KMS-11 (cell line): Measurements from ENCODE around the gene FAF1.

Experiments used
- H2AFZ ChIP-seq: fragments of 200-600 bp; sonication (generic); 2 replicates; pipeline ENCODE4 v1.6.1; 2016; ENCODE audit warnings: antibody characterized with exemption, mixed run types, low read depth
- H3K27ac ChIP-seq: fragments of 200-600 bp; sonication (generic); 2 replicates; pipeline ENCODE4 v1.6.1; 2016; ENCODE audit warnings: mild to moderate bottlenecking, mixed run types
- H3K27me3 ChIP-seq: fragments of 200-600 bp; sonication (generic); 2 replicates; pipeline ENCODE4 v1.6.1; 2017; ENCODE audit warnings: mild to moderate bottlenecking, low read depth, mixed run types, moderate library complexity; ENCODE audit not compliant: insufficient read depth
- H3K36me3 ChIP-seq: fragments of 200-600 bp; sonication (generic); 2 replicates; pipeline ENCODE4 v1.6.1; 2017; ENCODE audit warnings: mild to moderate bottlenecking, mixed run types; ENCODE audit not compliant: insufficient read depth
- H3K4me1 ChIP-seq: fragments of 200-600 bp; sonication (generic); 2 replicates; pipeline ENCODE4 v1.6.1; 2016; ENCODE audit warnings: mild to moderate bottlenecking, low read depth, mixed run types; ENCODE audit not compliant: poor library complexity, severe bottlenecking
- H3K4me2 ChIP-seq: fragments of 200-600 bp; sonication (generic); 2 replicates; pipeline ENCODE4 v1.7.0; 2016; ENCODE audit warnings: mild to moderate bottlenecking, mixed run types
- H3K4me3 ChIP-seq: fragments of 200-600 bp; sonication (generic); IDR thresholded peaks from 2 replicates; pipeline ENCODE4 v1.6.1; 2017; ENCODE audit warnings: low read depth, low read length, mixed read lengths; ENCODE audit not compliant: insufficient read depth
- H3K79me2 ChIP-seq: fragments of 200-600 bp; sonication (generic); 2 replicates; pipeline ENCODE4 v1.6.1; 2016; ENCODE audit warnings: low read depth, mixed run types; ENCODE audit not compliant: insufficient read depth
- H3K9ac ChIP-seq: fragments of 200-600 bp; sonication (generic); 2 replicates; pipeline ENCODE4 v1.6.1; 2016; ENCODE audit warnings: mild to moderate bottlenecking, mixed run types
- H4K20me1 ChIP-seq: fragments of 200-600 bp; sonication (generic); 2 replicates; pipeline ENCODE4 v1.6.1; 2016; ENCODE audit warnings: mild to moderate bottlenecking, mixed run types; ENCODE audit not compliant: insufficient read depth
- CTCF ChIP-seq: fragments of 200-600 bp; sonication (generic); conservative IDR thresholded peaks from 2 replicates; pipeline ENCODE4 v1.6.1; 2017; ENCODE audit warnings: low read depth, mild to moderate bottlenecking, antibody characterized with exemption, low read length, moderate library complexity, mixed read lengths

Gene FAF1

GRCh38 chr1:50847303-50847702 is 112.8 kb downstream of the FAF1 start:
- TF ChIP-seq CTCF, result no peak
- Histone ChIP-seq H3K79me2 (no peaks in the 10 kb centered on the region), H4K20me1 (no peaks in the 10 kb centered on the region), H3K27me3 (no peaks in the 10 kb centered on the region), H3K4me2 (no peak overlapping the region), H3K4me1 (no peaks in the 10 kb centered on the region), H3K4me3 (no peak overlapping the region), H2AFZ (no peak overlapping the region), H3K27ac (no peak overlapping the region), H3K9ac (no peak overlapping the region), H3K36me3 (no peaks in the 10 kb centered on the region)

- Histone ChIP-seq H2AFZ (no peak overlapping the region), H3K4me2 (no peak overlapping the region), H3K9ac (no peak overlapping the region), H4K20me1 (no peaks in the 10 kb centered on the region), H3K27ac (no peak overlapping the region), H3K4me3 (no peak overlapping the region), H3K4me1 (no peaks in the 10 kb centered on the region), H3K27me3 (no peaks in the 10 kb centered on the region; the same call in 1 of the 2 replicates), H3K79me2 (no peaks in the 10 kb centered on the region), H3K36me3 (no peaks in the 10 kb centered on the region)
- TF ChIP-seq CTCF, result no peak
These were observed 113.7 kb downstream of the FAF1 start for GRCh38 chr1:50846224-50846839.

GRCh38 chr1:50841791-50842387 is 118.2 kb downstream of the FAF1 start:
- Histone ChIP-seq H2AFZ (no peak overlapping the region), H3K4me3 (no peak overlapping the region), H3K4me1 (no peaks in the 10 kb centered on the region), H3K9ac (no peak overlapping the region), H3K36me3 (no peaks in the 10 kb centered on the region), H3K27me3 (no peaks in the 10 kb centered on the region; the same call in 1 of the 2 replicates), H3K27ac (no peak overlapping the region), H3K79me2 (no peaks in the 10 kb centered on the region), H3K4me2 (no peak overlapping the region), H4K20me1 (no peaks in the 10 kb centered on the region)
- no peak for TF ChIP-seq CTCF

- H2AFZ ChIP-seq, result no peak overlapping the region
These were observed 124.0 kb downstream of the FAF1 start for GRCh38 chr1:50836117-50836516.

More at GRCh38 chr1:50836117-50836516, 124.0 kb downstream of the FAF1 start:
- H3K4me3 ChIP-seq, result no peak overlapping the region
- TF ChIP-seq CTCF, result no peak
- no peak overlapping the region for H3K9ac ChIP-seq
- no peak overlapping the region for H3K27ac ChIP-seq
- no peaks in the 10 kb centered on the region for H3K36me3 ChIP-seq
- no peaks in the 10 kb centered on the region for H3K27me3 ChIP-seq
- H4K20me1 ChIP-seq, result no peaks in the 10 kb centered on the region
- H3K4me2 ChIP-seq, result no peak overlapping the region
- H3K79me2 ChIP-seq, result no peaks in the 10 kb centered on the region
- H3K4me1 ChIP-seq, result no peaks in the 10 kb centered on the region
